HepG2 (cell line): ENCODE measurements around the gene PRRT1. TPM values are rescaled to one million over a fixed set of nuclear protein-coding genes. Genes with fewer than 3 reads are reported as not detected.

ENCODE experiments used
- ATAC-seq: fragments of 200-7000 bp; cut with Tn5 transposase; 3 replicates; pipeline ENCODE4 v1.9.1; 2020; ENCODE audit warnings: mild to moderate bottlenecking, moderate library complexity
- BruUV-seq: library from RNA; stranded (reverse); fragments of 400-500 nt; replicated peaks from 2 replicates; lab custom pipeline; 2021; lab: Mats Ljungman, UMichigan
- CTCF ChIA-PET: fragments of 300-600 bp; formaldehyde crosslinking; extraction: SDS; loops from one replicate; lab custom pipeline; 2021; ENCODE audit warnings: low total read pairs, inconsistent platforms, low intra/inter-chr PET ratio; lab: Yijun Ruan, JAX
- POLR2A ChIA-PET: fragments of 350-600 bp; sonication (Branson Sonifier 250); formaldehyde crosslinking; loops from one replicate; lab custom pipeline; 2020; ENCODE audit warnings: antibody characterized with exemption, inconsistent platforms; lab: Yijun Ruan, JAX
- DNase-seq: peaks from one replicate; pipeline ENCODE4 v3.0.0-alpha.2; 2015; ENCODE audit warnings: low spot score
- FAIRE-seq: peaks from 3 replicates; lab custom pipeline; 2011; peaks lifted over from hg19 to GRCh38; lab: Jason Lieb, UNC
- H2AFZ ChIP-seq: one replicate; pipeline ENCODE4 v1.6.1; 2011; ENCODE audit warnings: low read length, inconsistent platforms
- H3K27ac ChIP-seq: fragments of 300-600 bp; 3 replicates; pipeline ENCODE4 v1.8.0; 2011; ENCODE audit warnings: mixed run types, mild to moderate bottlenecking, mixed read lengths, low read length, inconsistent platforms; ENCODE audit not compliant: insufficient read depth; ENCODE audit errors: extremely low read length
- H3K27me3 ChIP-seq, 2 experiments: fragments of 200-600 bp in 1 of 2; 2 replicates in 1 of 2; 3 replicates in 1 of 2; pipeline versions ENCODE4 v1.6.0 to v1.8.0; 2011; ENCODE audit warnings: low read length in 2 of 2, mild to moderate bottlenecking in 2 of 2, moderate library complexity in 2 of 2, inconsistent platforms in 1 of 2; ENCODE audit not compliant: insufficient read depth in 2 of 2, control insufficient read depth in 1 of 2
- H3K36me3 ChIP-seq, 2 experiments: fragments of 200-600 bp in 1 of 2; replicated peaks in 1 of 2; 2 replicates in 1 of 2; 3 replicates in 1 of 2; pipeline versions ENCODE4 v1.5.1 to v1.8.0; 2011; ENCODE audit warnings: low read length in 2 of 2, inconsistent platforms in 1 of 2; ENCODE audit not compliant: insufficient read depth in 2 of 2, control insufficient read depth in 1 of 2
- H3K4me1 ChIP-seq: 2 replicates; pipeline ENCODE4 v1.5.1; 2012; ENCODE audit warnings: low read length, inconsistent platforms; ENCODE audit not compliant: insufficient read depth
- H3K4me2 ChIP-seq: 2 replicates; pipeline ENCODE4 v1.6.0; 2011; ENCODE audit warnings: low read depth, low read length, inconsistent platforms
- H3K4me3 ChIP-seq, 3 experiments: fragments of 200-600 bp in 1 of 3; sonication (generic), shearing (Covaris generic) in 1 of 3; replicated peaks in 1 of 3; 2 replicates each; pipeline ENCODE4 v1.5.1; 2011 to 2016; ENCODE audit warnings: low read length in 3 of 3, inconsistent platforms in 2 of 3, low read depth in 2 of 3, mild to moderate bottlenecking in 2 of 3, control low read depth in 1 of 3, mixed read lengths in 1 of 3; ENCODE audit not compliant: insufficient read depth in 1 of 3
- H3K79me2 ChIP-seq: one replicate; pipeline ENCODE4 v1.6.1; 2011; ENCODE audit warnings: low read length, inconsistent platforms; ENCODE audit not compliant: insufficient read depth
- H3K9ac ChIP-seq: 2 replicates; pipeline ENCODE4 v1.6.0; 2011; ENCODE audit warnings: mild to moderate bottlenecking, low read depth, low read length, inconsistent platforms; ENCODE audit not compliant: insufficient read depth
- H3K9me3 ChIP-seq: 2 replicates; pipeline ENCODE4 v1.5.1; 2012; ENCODE audit warnings: mild to moderate bottlenecking, low read length
- H4K20me1 ChIP-seq: 2 replicates; pipeline ENCODE4 v1.6.0; 2011; ENCODE audit warnings: inconsistent platforms, mild to moderate bottlenecking, low read length, moderate library complexity; ENCODE audit not compliant: insufficient read depth
- BHLHE40 ChIP-seq: IDR thresholded peaks from 2 replicates; pipeline ENCODE4 v1.6.1; 2011; ENCODE audit warnings: low read length, improper control_type of control experiment
- TEAD3 ChIP-seq: optimal IDR thresholded peaks from 2 replicates; pipeline ENCODE3; 2016; ENCODE audit warnings: borderline replicate concordance
- ZBTB33 ChIP-seq: sonication (generic); formaldehyde crosslinking; IDR thresholded peaks from 2 replicates; pipeline ENCODE4 v1.4.0; 2020; ENCODE audit warnings: missing genetic modification reagents
- ZNF335 ChIP-seq: sonication (generic); formaldehyde crosslinking; IDR thresholded peaks from 2 replicates; pipeline ENCODE4 v1.4.0; 2020; ENCODE audit warnings: missing genetic modification reagents
- WGBS: methylation state at CpG from one replicate; pipeline ENCODE4 v1.1.6; 2017; ENCODE audit warnings: low lambda C conversion rate; 5-methylcytosine and 5-hydroxymethylcytosine counted together
- in situ Hi-C: cut with HindIII; loops from 2 replicates; pipeline ENCODE4 v1.10.0; 2017; ENCODE audit warnings: low pct_unique_long_range_greater_than_20kb; ENCODE audit not compliant: extremely low pct_ligation_motif_present
- intact Hi-C: fragments of 100-400 bp; cut with micrococcal nuclease; formaldehyde crosslinking; loops from one replicate; pipeline ENCODE4 v1.10.0; 2022; ENCODE audit not compliant: unreplicated experiment
- polyA plus RNA-seq, 8 experiments: library from polyadenylated mRNA; depleted of rRNA in 3 of 8; stranded (reverse) in 7 of 8; unstranded in 1 of 8; fragments of >200 nt; fragmentation: Illumina TruSeq in 4 of 8; extraction: Trizol in 4 of 8; gene quantifications; 2 replicates each; pipeline versions ENCODE4 v1.2.1 to v1.2.3, GENCODE V29; 2011 to 2016; ENCODE audit warnings: low read depth in 4 of 8, missing spikeins in 1 of 8, mixed read lengths in 1 of 8; ENCODE audit not compliant: insufficient read depth in 1 of 8
- total RNA-seq, 5 experiments: library from RNA; depleted of rRNA; stranded (reverse); fragments of >200 nt; fragmentation: Illumina TruSeq; extraction: Trizol; gene quantifications; 2 replicates each; pipeline ENCODE4 v1.2.3, GENCODE V29; 2016; ENCODE audit warnings: low read depth in 1 of 5

PRRT1 gene
- total and polyA plus RNA-seq, 2 of the 13 experiments (the other 11 are each of a cell fraction or from before 2014, with no cell fraction given), result 0.64 to 1.4 TPM

GRCh38 chr6:32114796-32115195, 36.9 kb downstream of the PRRT1 start:
- intact Hi-C loops, result loop anchor here (5.0 kb wide), 1 partner anchor 83 kb away; no protein-coding TSS in a partner anchor
- ATAC-seq, result no peak
- H3K36me3 ChIP-seq, result peaks cover 11 to 35% of the 10 kb centered on the region in 2 experiments

More at GRCh38 chr6:32114796-32115195, 36.9 kb downstream of the PRRT1 start:
- Histone ChIP-seq H3K4me2 (no peak overlapping the region), H3K9me3 (no peaks in the 10 kb centered on the region), H3K9ac (no peak overlapping the region), H3K27ac (peak overlapping the region; percentile 42), H3K4me3 (no peak overlapping the region), H3K4me1 (peaks cover 30% of the 10 kb centered on the region), H4K20me1 (no peaks in the 10 kb centered on the region), H3K27me3 (no peaks in the 10 kb centered on the region), H2AFZ (no peak overlapping the region), H3K79me2 (no peaks in the 10 kb centered on the region)
- no TSS peak for BruUV-seq
- 94% methylated on average over 7 of the region's 8 CpGs for WGBS
- TF ChIP-seq TEAD3 (CRISPR knock-in tag) (peak; percentile 42), ZBTB33 (CRISPR knock-in tag) (peak; percentile 82), BHLHE40 (no peak), ZNF335 (CRISPR knock-in tag) (no peak)
- DNase-seq, result no peak
- ChIA-PET POLR2A (interaction anchor here (0.9 to 2.3 kb wide), 3 partner anchors 9 to 76 kb away, joined by 3 to 17 read pairs (median 3); partner anchors contain the start of genes ATF6B, FKBPL and PBX2), CTCF (no interaction called here)
- in situ Hi-C loops, result loop anchor here (5.0 kb wide), 1 partner anchor 38 kb away; the partner anchor contains the start of genes PPT2 and PRRT1
- no peak for FAIRE-seq
